ENCODE data around the gene CBY3.
A peak's percentile ranks its signal among the peaks of the same experiment; 100 is the strongest.
"Not testable (repeated sequence)": the region's sequence is repeated elsewhere in the genome, so short reads cannot be mapped to it uniquely, and the experiment has no call there.

CBY3 gene

DNA sequence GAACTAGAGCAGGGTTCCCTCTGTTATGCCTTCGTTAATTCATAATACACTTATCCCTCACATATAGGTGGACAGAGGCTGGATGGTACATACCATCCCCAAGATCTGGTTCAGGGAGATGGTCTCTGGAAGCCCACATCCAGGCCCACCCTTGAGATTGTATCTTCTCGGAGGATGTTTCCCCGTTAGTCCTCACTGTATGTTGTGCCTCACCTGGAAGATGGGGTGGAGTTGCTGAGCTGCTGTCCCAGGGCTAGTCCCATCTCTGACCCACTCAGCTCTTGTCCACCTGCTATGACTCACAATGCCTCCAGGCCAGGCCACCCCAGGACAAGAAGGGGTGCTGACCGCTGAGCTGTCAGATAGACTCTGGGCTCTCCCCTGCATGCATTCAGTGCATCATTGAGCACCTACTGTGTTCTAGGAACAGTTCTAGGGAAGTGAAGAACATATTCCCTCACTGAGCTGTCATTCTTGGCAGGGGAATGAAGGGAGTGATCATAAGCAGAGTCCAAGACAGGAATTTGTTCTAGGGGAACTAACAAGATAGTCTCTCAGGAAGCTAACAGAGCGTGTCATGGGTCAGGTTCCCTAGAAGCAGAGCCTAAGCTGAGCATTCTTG, at the start of gene CBY3:
Gene CBY3 (minus strand): TSS at position 255 of the 622 bp plus-strand sequence. CDS start 116 bp downstream, at position 139.
- DNase-seq (ENCODE audit: low spot score), result no peak

GRCh38 chr5:179730356-179730755, 49.5 kb upstream of the CBY3 start:
- no peak for DNase-seq (ENCODE audit: low spot score)

DNA sequence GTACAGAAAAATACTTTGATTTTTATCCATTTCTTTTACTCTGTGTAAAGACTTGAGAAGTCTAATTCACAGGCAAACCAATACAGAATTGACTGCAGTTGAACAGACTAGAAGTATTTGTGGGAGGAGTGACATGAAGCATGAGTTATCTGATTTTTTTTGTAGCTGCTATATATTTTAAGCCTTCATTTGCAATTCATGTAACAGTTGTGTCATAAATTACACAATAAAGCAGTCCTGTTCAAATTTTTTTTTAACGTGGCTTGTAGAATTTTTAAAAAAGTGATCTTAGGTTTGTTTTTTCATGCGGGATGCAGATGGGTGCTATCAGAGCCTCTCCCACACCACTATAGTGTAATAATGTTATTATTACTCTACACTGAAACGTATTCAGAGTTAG, 48.9 kb upstream of the CBY3 start:
- no peak for DNase-seq (ENCODE audit: low spot score)

GRCh38 chr5:179729303-179729702, 48.5 kb upstream of the CBY3 start:
- no peak for DNase-seq (ENCODE audit: low spot score)

- DNase-seq (ENCODE audit: low spot score), result no peak
These were observed 46.3 kb upstream of the CBY3 start for GRCh38 chr5:179727106-179727505.

DNA sequence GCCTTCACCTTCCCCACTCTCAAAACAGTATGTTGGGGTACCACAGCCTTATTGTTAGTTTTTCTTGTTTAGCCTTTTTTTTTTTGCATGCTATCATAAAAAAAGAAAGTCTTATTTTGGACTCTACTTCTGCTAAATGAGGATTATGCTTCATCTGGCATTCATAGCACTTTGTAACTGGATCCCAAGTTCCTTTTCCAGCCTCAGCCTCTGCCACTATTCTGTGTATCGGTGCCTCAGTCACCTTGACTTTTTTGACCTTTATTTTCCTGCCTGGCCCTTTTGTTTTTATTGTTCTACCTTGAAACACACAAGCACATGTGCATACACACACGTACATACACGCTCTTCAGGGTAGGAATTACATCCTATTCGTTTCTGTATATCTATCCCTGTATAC, 43.3 kb upstream of the CBY3 start:
- DNase-seq (ENCODE audit: low spot score), result no peak

DNA sequence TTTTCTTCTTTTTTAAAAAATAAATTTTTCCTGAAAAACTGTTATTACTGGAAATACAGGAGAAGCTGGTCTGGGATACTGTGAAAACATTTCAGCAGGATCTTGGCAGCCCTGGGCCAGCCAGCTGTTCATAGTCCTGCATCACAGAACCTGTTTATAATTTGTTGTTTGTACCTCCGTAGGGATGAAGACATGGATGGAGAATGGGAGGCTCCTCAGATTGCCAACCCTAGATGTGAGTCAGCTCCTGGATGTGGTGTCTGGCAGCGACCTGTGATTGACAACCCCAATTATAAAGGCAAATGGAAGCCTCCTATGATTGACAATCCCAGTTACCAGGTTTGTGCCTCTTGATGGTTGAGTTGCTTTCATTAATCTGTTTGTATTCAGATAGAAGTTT, 39.4 kb upstream of the CBY3 start:
- DNase-seq (ENCODE audit: low spot score), result no peak

DNA sequence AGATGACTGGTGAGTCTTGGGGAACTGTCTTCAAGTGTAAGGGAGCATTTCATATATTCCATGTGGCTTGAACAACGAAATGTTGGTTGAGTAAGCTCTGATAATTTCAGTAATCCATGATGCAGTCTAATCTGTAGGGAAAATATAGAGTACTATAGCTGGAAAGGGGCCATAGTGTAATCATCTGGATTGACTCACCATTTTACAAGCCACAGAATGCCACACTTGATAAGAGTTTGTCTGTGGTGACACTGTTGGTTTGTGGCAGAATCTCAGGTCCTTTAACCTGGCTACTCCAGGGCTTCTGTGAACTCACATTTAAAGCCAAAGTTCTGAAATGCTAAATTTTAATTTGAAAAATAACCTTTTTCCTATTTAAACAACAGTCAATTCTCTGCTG, 35.5 kb upstream of the CBY3 start:
- no peak for DNase-seq (ENCODE audit: low spot score)

- peak; percentile 39 for DNase-seq (ENCODE audit: low spot score)
These were observed 19.6 kb upstream of the CBY3 start for GRCh38 chr5:179700401-179700918.

DNA sequence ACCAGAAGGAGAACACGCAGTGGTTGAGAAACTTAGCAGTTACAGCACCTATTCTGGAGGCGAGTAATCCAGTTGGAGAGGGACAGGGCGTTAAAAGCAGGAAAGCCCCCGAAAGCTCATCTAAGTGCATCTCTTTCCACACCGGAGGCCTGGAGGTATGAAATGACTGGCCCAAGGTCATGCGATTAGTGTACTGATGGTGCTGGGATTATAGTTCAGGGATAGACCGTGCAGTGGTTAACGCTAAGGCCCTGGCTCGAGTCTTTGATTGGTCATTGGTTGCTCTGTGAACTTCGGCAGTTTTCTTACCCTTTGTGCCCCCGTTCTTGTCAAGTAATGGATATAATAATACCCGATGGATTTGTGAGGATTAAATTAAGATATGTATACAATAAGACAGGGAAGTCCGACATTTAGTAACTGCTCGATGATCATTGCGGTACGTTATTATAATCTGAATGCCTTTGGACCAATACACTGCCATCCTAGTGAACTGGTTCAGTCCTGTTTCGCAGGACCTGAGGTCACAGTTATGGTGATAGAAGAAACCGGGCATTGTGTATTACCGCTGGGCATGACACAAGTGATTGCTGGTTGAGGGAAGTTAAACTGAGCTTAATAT, 18.9 kb upstream of the CBY3 start:
- peak; percentile 50 for DNase-seq (ENCODE audit: low spot score)

DNA sequence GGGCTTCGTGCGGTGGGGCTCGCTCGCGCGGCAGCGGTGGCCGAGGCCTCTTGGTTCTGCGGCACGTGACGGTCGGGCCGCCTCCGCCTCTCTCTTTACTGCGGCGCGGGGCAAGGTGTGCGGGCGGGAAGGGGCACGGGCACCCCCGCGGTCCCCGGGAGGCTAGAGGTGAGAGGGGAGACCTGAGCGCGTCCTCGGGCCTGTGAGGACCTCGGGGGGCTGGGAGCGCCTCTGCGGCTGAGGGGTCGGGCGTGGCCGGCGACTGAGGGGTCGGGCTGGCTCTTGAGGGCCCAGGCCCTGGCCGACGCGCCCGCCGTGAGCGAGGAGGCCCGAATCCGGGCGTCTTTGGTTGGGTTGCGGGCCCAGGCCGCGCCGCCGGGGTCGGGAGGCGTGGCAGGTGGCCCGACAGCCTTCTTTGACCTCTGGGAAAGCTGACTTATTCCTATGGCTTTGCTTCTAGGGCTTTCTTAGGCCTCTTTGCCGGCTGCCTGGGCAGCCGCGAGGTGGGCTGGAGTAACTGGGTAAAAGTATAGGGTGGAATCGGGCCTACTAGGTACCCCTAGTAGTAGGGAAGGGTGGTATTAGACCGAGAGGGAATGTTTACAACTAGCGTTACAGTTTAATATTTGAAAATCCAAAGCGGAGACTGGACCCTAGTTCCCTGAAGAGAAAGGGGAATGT, 18.2 kb upstream of the CBY3 start, which contains the start of gene CANX:
Gene CANX (plus strand): TSS at position 33 of the 681 bp plus-strand sequence. CDS start 6,715 bp downstream, outside the sequence.
- DNase-seq (ENCODE audit: low spot score), result no peak

GRCh38 chr5:179697993-179698934, 17.4 kb upstream of the CBY3 start:
- peak; percentile 98 for DNase-seq (ENCODE audit: low spot score)

DNA sequence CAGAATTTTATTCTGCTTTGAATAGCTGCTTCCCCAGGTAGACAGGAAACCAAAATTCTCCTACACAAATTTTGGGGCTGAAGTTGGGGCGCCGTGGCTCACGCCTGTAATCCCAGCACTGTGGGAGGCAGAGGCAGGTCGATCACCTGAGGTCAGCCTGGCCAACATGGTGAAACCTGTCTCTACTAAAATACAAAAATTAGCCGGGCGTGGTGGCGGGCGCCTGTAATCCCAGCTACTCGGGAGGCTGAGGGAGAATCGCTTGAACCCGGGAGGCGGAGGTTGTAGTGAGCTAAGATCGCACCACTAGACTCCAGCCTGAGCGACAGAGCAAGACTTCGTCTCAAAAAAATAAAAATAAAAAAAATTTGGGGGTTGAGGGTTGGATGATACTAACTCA, 16.7 kb upstream of the CBY3 start:
- DNase-seq (ENCODE audit: low spot score), result not testable (repeated sequence)

DNA sequence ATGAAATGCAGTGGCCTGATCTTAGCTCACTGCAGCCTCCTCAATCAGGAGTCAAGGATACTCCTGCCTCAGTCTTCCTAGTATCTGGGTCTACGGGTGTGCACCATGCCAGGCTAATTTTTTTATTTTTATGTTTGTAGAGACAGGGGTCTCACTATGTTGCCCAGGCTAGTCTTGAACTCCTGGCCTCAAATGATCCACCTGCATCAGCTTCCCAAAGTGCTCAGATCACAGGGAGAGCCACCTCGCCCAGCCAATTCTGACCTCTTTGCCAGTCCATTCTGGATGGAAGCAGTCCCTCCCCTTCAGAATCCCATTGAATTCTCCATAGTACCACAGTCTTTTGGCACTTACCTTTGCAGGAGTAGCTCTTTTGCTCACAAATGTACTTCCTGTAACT, 16.3 kb upstream of the CBY3 start:
- no peak for DNase-seq (ENCODE audit: low spot score)

- no peak for DNase-seq (ENCODE audit: low spot score)
These were observed 15.8 kb upstream of the CBY3 start for GRCh38 chr5:179696603-179697002.

- DNase-seq (ENCODE audit: low spot score), result no peak
These were observed 13.7 kb upstream of the CBY3 start for GRCh38 chr5:179694561-179694960.

DNA sequence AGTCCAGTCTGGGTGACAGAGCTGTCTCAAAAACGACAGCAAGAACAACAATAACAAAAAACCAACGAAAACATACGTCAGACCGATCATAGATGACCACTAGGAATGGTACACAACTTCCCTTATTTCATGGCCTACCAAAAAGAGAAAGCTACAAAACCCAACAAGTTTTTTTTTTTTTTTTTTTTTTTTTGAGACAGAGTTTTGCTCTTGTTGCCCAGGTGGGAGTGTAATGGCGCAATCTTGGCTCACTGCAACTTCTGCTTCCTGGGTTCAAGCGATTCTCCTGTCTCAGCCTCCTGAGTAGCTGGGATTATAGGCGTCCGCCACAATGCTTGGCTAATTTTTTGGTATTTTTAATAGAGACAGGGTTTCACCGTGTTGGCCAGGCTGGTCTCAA, 8.4 kb upstream of the CBY3 start:
- DNase-seq (ENCODE audit: low spot score), result not testable (repeated sequence)

- DNase-seq (ENCODE audit: low spot score), result no peak
These were observed 637 bp downstream of the CBY3 start for GRCh38 chr5:179680014-179680779.

GRCh38 chr5:179679014-179679674, 1.7 kb downstream of the CBY3 start:
- peak; percentile 62 for DNase-seq (ENCODE audit: low spot score)

DNA sequence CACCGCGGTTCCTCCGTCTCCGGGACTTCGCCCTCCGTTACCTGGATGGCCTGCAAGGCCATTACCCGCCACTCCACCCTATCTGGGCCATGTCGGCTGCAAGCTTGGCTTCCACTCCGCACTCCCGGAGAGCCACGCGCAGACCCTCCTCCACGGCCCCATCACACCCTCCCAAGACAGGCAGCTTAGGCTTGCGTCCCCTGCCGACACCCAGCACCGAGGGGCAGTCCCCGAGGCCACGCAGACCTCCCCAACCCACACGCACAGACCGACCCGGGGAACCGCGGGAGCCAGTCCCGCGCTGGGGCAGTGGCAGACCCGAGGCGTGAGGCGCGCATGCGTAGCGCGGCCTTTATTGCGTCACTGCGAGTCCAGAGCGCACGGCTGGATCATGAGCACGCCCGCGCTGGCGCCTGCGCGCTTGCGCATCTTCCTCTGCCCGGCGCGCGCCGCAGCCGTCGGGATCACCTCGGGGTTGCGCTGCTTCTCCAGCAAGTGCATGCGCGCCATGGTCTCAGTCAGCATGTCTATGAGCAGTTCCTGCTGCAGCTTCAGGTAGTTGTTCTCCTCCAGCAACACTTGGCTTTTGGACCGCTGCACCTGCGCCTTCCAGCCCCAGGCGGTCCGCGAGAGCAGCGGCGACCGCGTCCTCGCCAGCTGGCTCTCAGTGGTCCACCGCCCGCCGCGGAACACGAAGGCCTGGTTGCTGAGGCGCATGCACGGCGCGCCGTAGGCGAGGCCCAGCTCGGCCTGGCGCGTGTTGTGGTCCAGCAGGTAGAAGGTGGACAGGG, 2.4 kb downstream of the CBY3 start:
- DNase-seq (ENCODE audit: low spot score), result peak; percentile 91
